Smooth muscle cell (in vitro differentiated cells): ENCODE measurements around the gene NME4. TPM values are rescaled to one million over a fixed set of nuclear protein-coding genes. Genes with fewer than 3 reads are reported as not detected.

Experiments
- DNase-seq: peaks from one replicate; lab custom pipeline; 2025; ENCODE audit not compliant: unreplicated experiment; lab: John Stamatoyannopoulos, UW
- H2AFZ ChIP-seq: fragments of 200-600 bp; sonication (generic); 2 replicates; pipeline ENCODE4 v1.6.0; 2016; ENCODE audit warnings: antibody characterized with exemption, low read depth, mild to moderate bottlenecking
- H3F3A ChIP-seq: fragments of 200-600 bp; sonication (generic); 2 replicates; pipeline ENCODE4 v1.6.0; 2017; ENCODE audit warnings: antibody characterized with exemption, low read depth
- H3K27ac ChIP-seq: fragments of 200-600 bp; sonication (generic); 2 replicates; pipeline ENCODE4 v1.5.1; 2016; ENCODE audit warnings: low read depth, mild to moderate bottlenecking
- H3K27me3 ChIP-seq: fragments of 200-600 bp; sonication (generic); 2 replicates; pipeline ENCODE4 v1.6.1; 2016; ENCODE audit warnings: low read depth, mild to moderate bottlenecking
- H3K36me3 ChIP-seq: fragments of 200-600 bp; sonication (generic); 2 replicates; pipeline ENCODE4 v1.5.1; 2016; ENCODE audit warnings: low read depth
- H3K4me1 ChIP-seq: fragments of 200-600 bp; sonication (generic); 2 replicates; pipeline ENCODE4 v1.5.1; 2016; ENCODE audit warnings: low read depth
- H3K4me2 ChIP-seq: fragments of 200-600 bp; sonication (generic); 2 replicates; pipeline ENCODE4 v1.6.0; 2016; ENCODE audit warnings: mild to moderate bottlenecking
- H3K4me3 ChIP-seq: fragments of 200-600 bp; sonication (generic); 2 replicates; pipeline ENCODE4 v1.5.1; 2016; ENCODE audit warnings: mild to moderate bottlenecking
- H3K79me2 ChIP-seq: fragments of 200-600 bp; sonication (generic); 2 replicates; pipeline ENCODE4 v1.6.0; 2016; ENCODE audit warnings: low read depth, mild to moderate bottlenecking
- H3K9ac ChIP-seq: fragments of 200-600 bp; sonication (generic); 2 replicates; pipeline ENCODE4 v1.6.0; 2016; ENCODE audit warnings: low read depth
- H3K9me3 ChIP-seq: fragments of 200-600 bp; sonication (generic); replicated peaks from 2 replicates; pipeline ENCODE4 v1.5.1; 2016; ENCODE audit warnings: low read depth
- H4K20me1 ChIP-seq: fragments of 200-600 bp; sonication (generic); 2 replicates; pipeline ENCODE4 v1.6.0; 2016; ENCODE audit warnings: low read depth
- CTCF ChIP-seq: fragments of 200-600 bp; sonication (generic); IDR thresholded peaks from 2 replicates; pipeline ENCODE4 v1.5.1; 2017; ENCODE audit warnings: borderline replicate concordance, mild to moderate bottlenecking, antibody characterized with exemption; ENCODE audit not compliant: insufficient read depth, poor library complexity, severe bottlenecking
- WGBS: methylation state at CpG from one replicate; pipeline ENCODE4 v1.1.7; 2016; ENCODE audit warnings: low lambda C conversion rate; 5-methylcytosine and 5-hydroxymethylcytosine counted together
- polyA plus RNA-seq: library from polyadenylated mRNA; unstranded; fragments of >200 nt; fragmentation: Nextera tagmentation; extraction: Ambion mirVana; gene quantifications from 2 replicates; pipeline ENCODE4 v1.2.1, GENCODE V29; 2016
- total RNA-seq: library from RNA; depleted of rRNA; stranded (reverse); fragments of >200 nt; gene quantifications from 2 replicates; pipeline ENCODE4 v1.2.3, GENCODE V29; 2014

Gene NME4
- total and polyA plus RNA-seq, 2 experiments from 2014 or later, result 218 to 523 TPM

- no peak for DNase-seq
- H3K27ac ChIP-seq, result no peak overlapping the region
- peaks cover 1% of the 10 kb centered on the region for H4K20me1 ChIP-seq
- H2AFZ ChIP-seq, result no peak overlapping the region
- 84% methylated on average over 10 of the region's 12 CpGs for WGBS
- H3K4me3 ChIP-seq, result no peak overlapping the region
- no peak for TF ChIP-seq CTCF
- no peaks in the 10 kb centered on the region for H3K9me3 ChIP-seq
- H3K36me3 ChIP-seq, result no peaks in the 10 kb centered on the region
- H3K79me2 ChIP-seq, result peaks cover under 1% of the 10 kb centered on the region
- no peak overlapping the region for H3K4me2 ChIP-seq
- peaks cover under 1% of the 10 kb centered on the region for H3K4me1 ChIP-seq
- H3K27me3 ChIP-seq, result no peaks in the 10 kb centered on the region
- no peaks in the 10 kb centered on the region for H3F3A ChIP-seq
- H3K9ac ChIP-seq, result no peak overlapping the region
These were observed 40.3 kb upstream of the NME4 start for GRCh38 chr16:356741-357140.

- TF ChIP-seq CTCF, result no peak
- no peaks in the 10 kb centered on the region for H3K9me3 ChIP-seq
- H3K4me2 ChIP-seq, result no peak overlapping the region
- no peaks in the 10 kb centered on the region for H3K36me3 ChIP-seq
- no peak for DNase-seq
- H4K20me1 ChIP-seq, result no peaks in the 10 kb centered on the region
- no peaks in the 10 kb centered on the region for H3F3A ChIP-seq
- no peak overlapping the region for H3K4me3 ChIP-seq
- H3K27ac ChIP-seq, result no peak overlapping the region
- no peak overlapping the region for H3K9ac ChIP-seq
- H3K4me1 ChIP-seq, result no peaks in the 10 kb centered on the region
- WGBS, result 96% methylated on average over 19 of the region's 19 CpGs
- no peaks in the 10 kb centered on the region for H3K27me3 ChIP-seq
- no peaks in the 10 kb centered on the region for H3K79me2 ChIP-seq
- H2AFZ ChIP-seq, result no peak overlapping the region
These were observed 37.8 kb upstream of the NME4 start for GRCh38 chr16:359067-359763.

- no peak for TF ChIP-seq CTCF
- no peak overlapping the region for H2AFZ ChIP-seq
- no peak overlapping the region for H3K27ac ChIP-seq
- no peaks in the 10 kb centered on the region for H3K79me2 ChIP-seq
- H3K9me3 ChIP-seq, result no peaks in the 10 kb centered on the region
- H3K36me3 ChIP-seq, result no peaks in the 10 kb centered on the region
- H3K4me1 ChIP-seq, result no peaks in the 10 kb centered on the region
- H3F3A ChIP-seq, result no peaks in the 10 kb centered on the region
- DNase-seq, result no peak
- no peaks in the 10 kb centered on the region for H3K27me3 ChIP-seq
- WGBS, result 93% methylated on average over 37 of the region's 47 CpGs
- H4K20me1 ChIP-seq, result no peaks in the 10 kb centered on the region
- H3K4me3 ChIP-seq, result no peak overlapping the region
- no peak overlapping the region for H3K9ac ChIP-seq
- H3K4me2 ChIP-seq, result no peak overlapping the region
These were observed 36.9 kb upstream of the NME4 start for GRCh38 chr16:359871-360697.
